ENCODE data around the gene PCSK5.

PCSK5 gene

GRCh38 chr9:76143834-76144233 is 253.4 kb downstream of the PCSK5 start:
- no peak overlapping the region for H3K4me3 ChIP-seq (replicated peaks; ENCODE audit: low read depth, low read length)
- DNase-seq (ENCODE audit: extremely low read depth, low read depth), result no peak
- no peak for TF ChIP-seq CTCF (IDR thresholded peaks at IDR 0.05; ENCODE audit: low read depth, low read length, missing control alignments)

GRCh38 chr9:76150013-76150412 is 259.5 kb downstream of the PCSK5 start:
- H3K4me3 ChIP-seq (replicated peaks; ENCODE audit: low read depth, low read length), result no peak overlapping the region
- DNase-seq (ENCODE audit: extremely low read depth, low read depth), result no peak
- TF ChIP-seq CTCF (IDR thresholded peaks at IDR 0.05; ENCODE audit: low read depth, low read length, missing control alignments), result no peak

- no peak for DNase-seq (ENCODE audit: extremely low read depth, low read depth)
- no peak for TF ChIP-seq CTCF (IDR thresholded peaks at IDR 0.05; ENCODE audit: low read depth, low read length, missing control alignments)
- no peak overlapping the region for H3K4me3 ChIP-seq (replicated peaks; ENCODE audit: low read depth, low read length)
Observed at GRCh38 chr9:76151267-76151666, 260.8 kb downstream of the PCSK5 start.

GRCh38 chr9:76153339-76153738 is 262.9 kb downstream of the PCSK5 start:
- no peak overlapping the region for H3K4me3 ChIP-seq (replicated peaks; ENCODE audit: low read depth, low read length)
- no peak for TF ChIP-seq CTCF (IDR thresholded peaks at IDR 0.05; ENCODE audit: low read depth, low read length, missing control alignments)
- DNase-seq (ENCODE audit: extremely low read depth, low read depth), result no peak

- DNase-seq (ENCODE audit: extremely low read depth, low read depth), result no peak
- no peak overlapping the region for H3K4me3 ChIP-seq (replicated peaks; ENCODE audit: low read depth, low read length)
- TF ChIP-seq CTCF (IDR thresholded peaks at IDR 0.05; ENCODE audit: low read depth, low read length, missing control alignments), result no peak
Observed at GRCh38 chr9:76153902-76154629, 263.6 kb downstream of the PCSK5 start.

- no peak for TF ChIP-seq CTCF (IDR thresholded peaks at IDR 0.05; ENCODE audit: low read depth, low read length, missing control alignments)
- no peak overlapping the region for H3K4me3 ChIP-seq (replicated peaks; ENCODE audit: low read depth, low read length)
- no peak for DNase-seq (ENCODE audit: extremely low read depth, low read depth)
Observed at GRCh38 chr9:76155361-76155760, 264.9 kb downstream of the PCSK5 start.

- DNase-seq (ENCODE audit: extremely low read depth, low read depth), result no peak
- TF ChIP-seq CTCF (IDR thresholded peaks at IDR 0.05; ENCODE audit: low read depth, low read length, missing control alignments), result no peak
- H3K4me3 ChIP-seq (replicated peaks; ENCODE audit: low read depth, low read length), result no peak overlapping the region
Observed at GRCh38 chr9:76158713-76159112, 268.2 kb downstream of the PCSK5 start.

All from HFF-Myc (cell line).